K562 (cell line): ENCODE measurements around the gene ECT2L. TPM values are rescaled to one million over a fixed set of nuclear protein-coding genes. Genes with fewer than 3 reads are reported as not detected.

Experiments used
- ATAC-seq: fragments of 200-7000 bp; cut with Tn5 transposase; 3 replicates; pipeline ENCODE4 v1.9.1; 2020; ENCODE audit warnings: moderate library complexity
- BruUV-seq: library from RNA; stranded (reverse); fragments of 400-500 nt; replicated peaks from 2 replicates; lab custom pipeline; 2021; lab: Mats Ljungman, UMichigan
- CTCF ChIA-PET: fragments of 300-600 bp; formaldehyde crosslinking; extraction: SDS; loops from one replicate; lab custom pipeline; 2021; ENCODE audit warnings: low intra/inter-chr PET ratio; lab: Yijun Ruan, JAX
- POLR2A ChIA-PET: fragments of 300-600, 350-650 bp; sonication (Branson Sonifier 250); formaldehyde crosslinking; extraction: SDS; loops from one replicate; lab custom pipeline; 2021; ENCODE audit warnings: antibody characterized with exemption, inconsistent platforms; lab: Yijun Ruan, JAX
- DNase-seq, 4 experiments: peaks; one replicate each; pipeline versions ENCODE4 v3.0.0 to v3.0.0-alpha.2; 2011 to 2018; ENCODE audit warnings: low spot score in 3 of 4, mixed read lengths in 3 of 4; ENCODE audit errors: extremely low read depth in 1 of 4
- FAIRE-seq: peaks from 2 replicates; lab custom pipeline; 2011; peaks lifted over from hg19 to GRCh38; lab: Jason Lieb, UNC
- H2AFZ ChIP-seq: 2 replicates; pipeline ENCODE4 v1.6.0; 2011; ENCODE audit warnings: low read depth, low read length, control low read depth, inconsistent platforms
- H3K27ac ChIP-seq: fragments of 200-600 bp; 3 replicates; pipeline ENCODE4 v1.8.0; 2011; ENCODE audit warnings: low read depth, mild to moderate bottlenecking, control low read depth, inconsistent platforms, low read length, moderate library complexity, mixed read lengths; ENCODE audit errors: extremely low read depth
- H3K27me3 ChIP-seq, 2 experiments: fragments of 300-600 bp in 1 of 2; 2 replicates in 1 of 2; 3 replicates in 1 of 2; pipeline versions ENCODE4 v1.6.0 to v1.8.0; 2011; ENCODE audit warnings: inconsistent platforms in 2 of 2, low read length in 2 of 2, mild to moderate bottlenecking in 1 of 2, mixed read lengths in 1 of 2, moderate library complexity in 1 of 2; ENCODE audit not compliant: control insufficient read depth in 2 of 2, insufficient read depth in 2 of 2
- H3K36me3 ChIP-seq: fragments of 300-600 bp; 3 replicates; pipeline ENCODE4 v1.8.0; 2011; ENCODE audit warnings: mild to moderate bottlenecking, low read length, inconsistent platforms; ENCODE audit not compliant: control insufficient read depth, insufficient read depth
- H3K4me1 ChIP-seq, 2 experiments: fragments of 200-600 bp in 1 of 2; replicated peaks in 1 of 2; 2 replicates in 1 of 2; 3 replicates in 1 of 2; pipeline versions ENCODE4 v1.5.1 to v1.8.0; 2011; ENCODE audit warnings: inconsistent platforms in 2 of 2, low read length in 2 of 2, mild to moderate bottlenecking in 1 of 2, mixed read lengths in 1 of 2, moderate library complexity in 1 of 2; ENCODE audit not compliant: control insufficient read depth in 2 of 2, insufficient read depth in 2 of 2
- H3K4me2 ChIP-seq: 2 replicates; pipeline ENCODE4 v1.6.1; 2011; ENCODE audit warnings: low read length, control low read depth, inconsistent platforms, mixed read lengths; ENCODE audit not compliant: insufficient read depth
- H3K4me3 ChIP-seq: fragments of 200-600 bp; sonication (generic), shearing (Covaris generic); 2 replicates; pipeline ENCODE4 v1.5.1; 2016; ENCODE audit warnings: control low read depth, inconsistent platforms
- H3K79me2 ChIP-seq: fragments of 200-600 bp; 3 replicates; pipeline ENCODE4 v1.8.0; 2011; ENCODE audit warnings: low read length, inconsistent platforms; ENCODE audit not compliant: control insufficient read depth, insufficient read depth
- H3K9ac ChIP-seq, 2 experiments: 2 replicates each; pipeline versions ENCODE4 v1.6.0 to v1.6.1; 2011; ENCODE audit warnings: low read depth in 2 of 2, low read length in 2 of 2, control low read depth in 1 of 2, inconsistent platforms in 1 of 2, mild to moderate bottlenecking in 1 of 2, mixed read lengths in 1 of 2; ENCODE audit not compliant: insufficient read depth in 1 of 2
- H3K9me1 ChIP-seq: one replicate; pipeline ENCODE4 v1.6.0; 2011; ENCODE audit warnings: inconsistent platforms, mild to moderate bottlenecking, low read length, moderate library complexity; ENCODE audit not compliant: control insufficient read depth, insufficient read depth
- H3K9me3 ChIP-seq: replicated peaks from 2 replicates; pipeline ENCODE4 v1.5.1; 2011; ENCODE audit warnings: low read depth, low read length, inconsistent platforms; ENCODE audit not compliant: control insufficient read depth, insufficient read depth
- H4K20me1 ChIP-seq: replicated peaks from 2 replicates; pipeline ENCODE4 v1.6.1; 2011; ENCODE audit warnings: low read length, inconsistent platforms, mixed read lengths; ENCODE audit not compliant: control insufficient read depth, insufficient read depth
- CSDE1 ChIP-seq, 2 experiments: fragments of 450-650 bp; IDR thresholded peaks; 2 replicates each; pipeline ENCODE4 v1.6.1; 2016; ENCODE audit warnings: mild to moderate bottlenecking in 1 of 2
- ETS2 ChIP-seq: IDR thresholded peaks from 2 replicates; pipeline ENCODE4 v1.6.1; 2016; ENCODE audit warnings: borderline replicate concordance, missing genetic modification characterization, mild to moderate bottlenecking, moderate library complexity, missing compliant biosample characterization; ENCODE audit not compliant: poor library complexity, severe bottlenecking
- ETV1 ChIP-seq: fragments of 450-650 bp; conservative IDR thresholded peaks from 2 replicates; pipeline ENCODE4 v1.6.1; 2016; ENCODE audit warnings: missing genetic modification characterization, control low read depth, low read depth, missing compliant biosample characterization
- ETV6 ChIP-seq, 3 experiments: fragments of 150-350 bp in 1 of 3; sonication (generic) in 1 of 3; formaldehyde crosslinking in 1 of 3; IDR thresholded peaks; 2 replicates each; pipeline versions ENCODE4 v1.6.1 to v1.8.0; 2014 to 2022; ENCODE audit warnings: borderline replicate concordance in 2 of 3, low read depth in 2 of 3, antibody characterized with exemption in 1 of 3, low read length in 1 of 3, mild to moderate bottlenecking in 1 of 3, missing genetic modification reagents in 1 of 3
- FOXK2 ChIP-seq, 2 experiments: fragments of 450-650 bp; IDR thresholded peaks in 1 of 2; conservative IDR thresholded peaks in 1 of 2; 2 replicates each; pipeline ENCODE4 v1.6.1; 2016; ENCODE audit warnings: low read depth in 2 of 2, mild to moderate bottlenecking in 1 of 2
- HDAC1 ChIP-seq, 2 experiments: fragments of 450-650 bp; IDR thresholded peaks; 2 replicates each; pipeline ENCODE4 v1.6.1; 2016 to 2017; ENCODE audit warnings: inconsistent platforms in 1 of 2, mild to moderate bottlenecking in 1 of 2, moderate library complexity in 1 of 2
- SNIP1 ChIP-seq: fragments of 450-650 bp; IDR thresholded peaks from 2 replicates; pipeline ENCODE4 v1.7.1; 2017; ENCODE audit warnings: low read depth, mild to moderate bottlenecking
- ZC3H8 ChIP-seq: fragments of 450-650 bp; IDR thresholded peaks from 2 replicates; pipeline ENCODE4 v1.6.1; 2017
- ZNF184 ChIP-seq: sonication (generic); formaldehyde crosslinking; IDR thresholded peaks from 2 replicates; pipeline ENCODE4 v1.5.0; 2020; ENCODE audit warnings: missing genetic modification reagents
- ZNF583 ChIP-seq: fragments of 250-450 bp; sonication (Bioruptor Pico); IDR thresholded peaks from 2 replicates; pipeline ENCODE4 v1.4.0; 2020
- ZNF589 ChIP-seq: fragments of 200-800 bp; sonication (Bioruptor generic); IDR thresholded peaks from 2 replicates; pipeline ENCODE4 v1.6.1; 2016; ENCODE audit warnings: low read depth, missing genetic modification characterization, missing compliant biosample characterization
- in situ Hi-C: fragments of 300-500 bp; cut with MboI; formaldehyde crosslinking; loops from 4 replicates; pipeline ENCODE4 v1.15.0; 2018; ENCODE audit warnings: inconsistent platforms, mixed read lengths
- intact Hi-C: fragments of 100-400 bp; cut with micrococcal nuclease; formaldehyde crosslinking; loops from 2 replicates; pipeline ENCODE4 v1.14.2; 2022
- polyA plus RNA-seq, 8 experiments: library from polyadenylated mRNA; depleted of rRNA in 4 of 8; stranded (reverse) in 5 of 8; unstranded in 3 of 8; fragments of >200 nt; fragmentation: Nextera tagmentation in 2 of 8; fragmentation: Illumina TruSeq in 1 of 8; extraction: Ambion mirVana in 2 of 8; extraction: Trizol in 1 of 8; gene quantifications; 2 replicates each; pipeline versions ENCODE4 v1.2.1 to v1.2.3, GENCODE V29; 2011 to 2014; ENCODE audit warnings: inconsistent platforms in 1 of 8, missing spikeins in 1 of 8
- total RNA-seq, 7 experiments: library from RNA; depleted of rRNA in 6 of 7; stranded (reverse); fragments of >200 nt in 6 of 7; fragmentation: Illumina TruSeq in 2 of 7; extraction: Trizol in 2 of 7; gene quantifications; 2 replicates each; pipeline versions ENCODE4 v1.2.1 to v1.2.3, GENCODE V29; 2011 to 2021; ENCODE audit warnings: low replicate concordance in 1 of 7
- TF ChIP-seq, protein P1 (sequence below): fragments of 250-450 bp; sonication (Bioruptor Pico); IDR thresholded peaks from 2 replicates; pipeline ENCODE4 v1.4.0; 2020
- TF ChIP-seq, protein P2 (sequence below): fragments of 200-800 bp; sonication (Bioruptor generic); IDR thresholded peaks from 2 replicates; pipeline ENCODE4 v1.6.1; 2016; ENCODE audit warnings: missing genetic modification characterization, missing compliant biosample characterization

ECT2L gene
- total and polyA plus RNA-seq, 9 of the 15 experiments (the other 6 are each of a cell fraction or from before 2014, with no cell fraction given) = 0.03 to 0.04 TPM; not detected in 7

DNA sequence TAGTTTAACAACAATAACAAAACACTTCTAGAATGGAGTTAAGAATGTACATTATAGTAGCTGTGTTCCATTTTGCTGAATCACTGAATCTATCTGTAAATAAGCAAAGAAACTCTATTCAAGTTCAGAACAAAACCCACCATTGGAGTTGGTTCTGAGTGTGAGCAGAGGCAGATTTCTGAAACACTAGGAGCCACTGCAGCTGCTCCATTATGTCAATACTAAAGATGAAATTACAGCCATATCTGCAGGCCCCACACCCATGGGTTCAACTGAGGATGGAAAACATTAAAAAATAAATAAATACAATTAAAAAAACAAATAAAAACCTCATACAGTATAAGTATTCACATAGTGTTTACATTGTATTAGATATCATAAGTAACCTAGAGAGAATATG lies 101.1 kb downstream of the ECT2L start:
- in situ Hi-C loops = no loop called here
- no peak overlapping the region for H3K4me2 ChIP-seq
- H3K27ac ChIP-seq = no peak overlapping the region
- H3K79me2 ChIP-seq = no peaks in the 10 kb centered on the region
- ATAC-seq (no peak), FAIRE-seq (no peak), DNase-seq (no peak)
- no peaks in the 10 kb centered on the region for H3K4me1 ChIP-seq
- H3K9ac ChIP-seq = no peak overlapping the region
- CTCF ChIA-PET = no interaction called here
- POLR2A ChIA-PET = no interaction called here
- H3K9me1 ChIP-seq = no peaks in the 10 kb centered on the region
- no peak overlapping the region for H2AFZ ChIP-seq
- intact Hi-C loops = no loop called here
- H3K4me3 ChIP-seq = no peak overlapping the region
- peaks cover 8% of the 10 kb centered on the region; the same call in 1 of the 3 replicates for H3K36me3 ChIP-seq
- BruUV-seq = no TSS peak
- H4K20me1 ChIP-seq = no peaks in the 10 kb centered on the region
- no peaks in the 10 kb centered on the region for H3K9me3 ChIP-seq
- no peaks in the 10 kb centered on the region for H3K27me3 ChIP-seq
- TF ChIP-seq CSDE1 (IDR thresholded peaks at IDR 0.05) (no peak), FOXK2 (conservative IDR thresholded peaks at IDR 0.05 in 1 of 2, IDR thresholded peaks at IDR 0.05 in 1 of 2; ENCODE audit: low read depth in 2 of 2) (no peak), ETV6 (IDR thresholded peaks at IDR 0.05; ENCODE audit: borderline replicate concordance in 1 of 2, low read depth in 2 of 2, low read length in 1 of 2) (no peak), ETV6 (CRISPR knock-in tag; IDR thresholded peaks at IDR 0.05; ENCODE audit: borderline replicate concordance) (no peak), ZC3H8 (no peak), ZNF583 (no peak), SNIP1 (no peak), HDAC1 (IDR thresholded peaks at IDR 0.05) (no peak), ZNF184 (no peak), ZNF589 (CRISPR knock-in tag) (no peak), ETV1 (no peak), ETS2 (tag) (no peak)
- TF ChIP-seq, protein P1, sequence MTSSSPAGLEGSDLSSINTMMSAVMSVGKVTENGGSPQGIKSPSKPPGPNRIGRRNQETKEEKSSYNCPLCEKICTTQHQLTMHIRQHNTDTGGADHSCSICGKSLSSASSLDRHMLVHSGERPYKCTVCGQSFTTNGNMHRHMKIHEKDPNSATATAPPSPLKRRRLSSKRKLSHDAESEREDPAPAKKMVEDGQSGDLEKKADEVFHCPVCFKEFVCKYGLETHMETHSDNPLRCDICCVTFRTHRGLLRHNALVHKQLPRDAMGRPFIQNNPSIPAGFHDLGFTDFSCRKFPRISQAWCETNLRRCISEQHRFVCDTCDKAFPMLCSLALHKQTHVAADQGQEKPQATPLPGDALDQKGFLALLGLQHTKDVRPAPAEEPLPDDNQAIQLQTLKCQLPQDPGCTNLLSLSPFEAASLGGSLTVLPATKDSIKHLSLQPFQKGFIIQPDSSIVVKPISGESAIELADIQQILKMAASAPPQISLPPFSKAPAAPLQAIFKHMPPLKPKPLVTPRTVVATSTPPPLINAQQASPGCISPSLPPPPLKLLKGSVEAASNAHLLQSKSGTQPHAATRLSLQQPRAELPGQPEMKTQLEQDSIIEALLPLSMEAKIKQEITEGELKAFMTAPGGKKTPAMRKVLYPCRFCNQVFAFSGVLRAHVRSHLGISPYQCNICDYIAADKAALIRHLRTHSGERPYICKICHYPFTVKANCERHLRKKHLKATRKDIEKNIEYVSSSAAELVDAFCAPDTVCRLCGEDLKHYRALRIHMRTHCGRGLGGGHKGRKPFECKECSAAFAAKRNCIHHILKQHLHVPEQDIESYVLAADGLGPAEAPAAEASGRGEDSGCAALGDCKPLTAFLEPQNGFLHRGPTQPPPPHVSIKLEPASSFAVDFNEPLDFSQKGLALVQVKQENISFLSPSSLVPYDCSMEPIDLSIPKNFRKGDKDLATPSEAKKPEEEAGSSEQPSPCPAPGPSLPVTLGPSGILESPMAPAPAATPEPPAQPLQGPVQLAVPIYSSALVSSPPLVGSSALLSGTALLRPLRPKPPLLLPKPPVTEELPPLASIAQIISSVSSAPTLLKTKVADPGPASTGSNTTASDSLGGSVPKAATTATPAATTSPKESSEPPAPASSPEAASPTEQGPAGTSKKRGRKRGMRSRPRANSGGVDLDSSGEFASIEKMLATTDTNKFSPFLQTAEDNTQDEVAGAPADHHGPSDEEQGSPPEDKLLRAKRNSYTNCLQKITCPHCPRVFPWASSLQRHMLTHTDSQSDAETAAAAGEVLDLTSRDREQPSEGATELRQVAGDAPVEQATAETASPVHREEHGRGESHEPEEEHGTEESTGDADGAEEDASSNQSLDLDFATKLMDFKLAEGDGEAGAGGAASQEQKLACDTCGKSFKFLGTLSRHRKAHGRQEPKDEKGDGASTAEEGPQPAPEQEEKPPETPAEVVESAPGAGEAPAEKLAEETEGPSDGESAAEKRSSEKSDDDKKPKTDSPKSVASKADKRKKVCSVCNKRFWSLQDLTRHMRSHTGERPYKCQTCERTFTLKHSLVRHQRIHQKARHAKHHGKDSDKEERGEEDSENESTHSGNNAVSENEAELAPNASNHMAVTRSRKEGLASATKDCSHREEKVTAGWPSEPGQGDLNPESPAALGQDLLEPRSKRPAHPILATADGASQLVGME = no peak
- TF ChIP-seq, protein P2, sequence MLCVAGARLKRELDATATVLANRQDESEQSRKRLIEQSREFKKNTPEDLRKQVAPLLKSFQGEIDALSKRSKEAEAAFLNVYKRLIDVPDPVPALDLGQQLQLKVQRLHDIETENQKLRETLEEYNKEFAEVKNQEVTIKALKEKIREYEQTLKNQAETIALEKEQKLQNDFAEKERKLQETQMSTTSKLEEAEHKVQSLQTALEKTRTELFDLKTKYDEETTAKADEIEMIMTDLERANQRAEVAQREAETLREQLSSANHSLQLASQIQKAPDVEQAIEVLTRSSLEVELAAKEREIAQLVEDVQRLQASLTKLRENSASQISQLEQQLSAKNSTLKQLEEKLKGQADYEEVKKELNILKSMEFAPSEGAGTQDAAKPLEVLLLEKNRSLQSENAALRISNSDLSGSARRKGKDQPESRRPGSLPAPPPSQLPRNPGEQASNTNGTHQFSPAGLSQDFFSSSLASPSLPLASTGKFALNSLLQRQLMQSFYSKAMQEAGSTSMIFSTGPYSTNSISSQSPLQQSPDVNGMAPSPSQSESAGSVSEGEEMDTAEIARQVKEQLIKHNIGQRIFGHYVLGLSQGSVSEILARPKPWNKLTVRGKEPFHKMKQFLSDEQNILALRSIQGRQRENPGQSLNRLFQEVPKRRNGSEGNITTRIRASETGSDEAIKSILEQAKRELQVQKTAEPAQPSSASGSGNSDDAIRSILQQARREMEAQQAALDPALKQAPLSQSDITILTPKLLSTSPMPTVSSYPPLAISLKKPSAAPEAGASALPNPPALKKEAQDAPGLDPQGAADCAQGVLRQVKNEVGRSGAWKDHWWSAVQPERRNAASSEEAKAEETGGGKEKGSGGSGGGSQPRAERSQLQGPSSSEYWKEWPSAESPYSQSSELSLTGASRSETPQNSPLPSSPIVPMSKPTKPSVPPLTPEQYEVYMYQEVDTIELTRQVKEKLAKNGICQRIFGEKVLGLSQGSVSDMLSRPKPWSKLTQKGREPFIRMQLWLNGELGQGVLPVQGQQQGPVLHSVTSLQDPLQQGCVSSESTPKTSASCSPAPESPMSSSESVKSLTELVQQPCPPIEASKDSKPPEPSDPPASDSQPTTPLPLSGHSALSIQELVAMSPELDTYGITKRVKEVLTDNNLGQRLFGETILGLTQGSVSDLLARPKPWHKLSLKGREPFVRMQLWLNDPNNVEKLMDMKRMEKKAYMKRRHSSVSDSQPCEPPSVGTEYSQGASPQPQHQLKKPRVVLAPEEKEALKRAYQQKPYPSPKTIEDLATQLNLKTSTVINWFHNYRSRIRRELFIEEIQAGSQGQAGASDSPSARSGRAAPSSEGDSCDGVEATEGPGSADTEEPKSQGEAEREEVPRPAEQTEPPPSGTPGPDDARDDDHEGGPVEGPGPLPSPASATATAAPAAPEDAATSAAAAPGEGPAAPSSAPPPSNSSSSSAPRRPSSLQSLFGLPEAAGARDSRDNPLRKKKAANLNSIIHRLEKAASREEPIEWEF (CRISPR knock-in tag) = no peak
